ENCODE measurements around the gene YES1.

The YES1 gene

GRCh38 chr18:849021-849420, 37.0 kb upstream of the YES1 start:
- no peak overlapping the region for H3K27ac ChIP-seq (ENCODE audit: low read length)

DNA sequence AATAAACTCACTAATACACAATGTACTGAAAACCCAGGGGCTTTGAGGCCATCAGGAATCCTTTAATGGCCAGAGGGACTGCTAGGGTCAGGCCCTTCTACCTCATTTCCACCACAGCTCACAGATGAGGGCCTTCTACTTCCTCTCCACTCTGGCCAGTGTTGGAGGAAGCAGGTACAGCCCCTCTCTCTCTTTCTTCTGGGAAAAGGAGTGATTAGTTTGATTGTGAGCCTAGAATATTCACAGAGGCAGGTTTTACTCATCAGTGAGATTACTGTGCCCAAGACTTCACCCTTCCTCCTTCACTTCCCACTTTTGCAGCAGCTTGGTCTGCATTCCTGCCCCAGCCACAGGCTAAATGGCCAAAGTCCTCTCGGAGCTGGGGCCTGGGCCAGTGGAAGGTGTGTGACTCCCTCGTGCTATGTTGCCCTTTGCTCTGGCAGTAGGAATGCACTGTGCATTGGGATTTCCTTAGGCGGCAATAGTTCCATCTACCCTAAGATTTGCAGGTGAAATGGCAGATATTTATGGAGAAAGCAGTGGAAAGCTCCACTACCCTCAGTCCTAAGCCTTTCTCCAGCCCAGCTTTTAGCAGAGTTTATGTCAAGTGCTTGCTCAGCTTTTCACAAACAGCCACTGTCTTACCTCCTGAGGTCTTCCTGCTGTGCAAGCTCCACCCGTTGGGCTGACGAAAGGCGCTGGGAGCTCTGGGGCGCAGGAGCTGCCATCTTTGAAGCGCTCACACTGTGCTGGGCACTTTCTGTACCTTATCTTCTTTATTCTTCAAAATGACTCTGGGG, 36.2 kb upstream of the YES1 start:
- H3K4me2 ChIP-seq (ENCODE audit: low read length), result no peak overlapping the region
- no peak overlapping the region for H3K27ac ChIP-seq (ENCODE audit: low read length)
- no peaks in the 10 kb centered on the region for H3K4me1 ChIP-seq (ENCODE audit: low read length)
- no peaks in the 10 kb centered on the region for H4K20me1 ChIP-seq (ENCODE audit: insufficient read depth, low read length)
- H3K36me3 ChIP-seq (replicated peaks; ENCODE audit: low read depth, low read length), result no peaks in the 10 kb centered on the region
- H3K4me3 ChIP-seq (ENCODE audit: low read length), result no peak overlapping the region
- TF ChIP-seq CTCF (IDR thresholded peaks at IDR 0.05; ENCODE audit: low read depth, low read length) (no peak), EZH2phosphoT487 (IDR thresholded peaks at IDR 0.05; ENCODE audit: low read depth) (no peak)
- no peak overlapping the region for H2AFZ ChIP-seq (ENCODE audit: low read depth, low read length)
- H3K79me2 ChIP-seq (ENCODE audit: low read length), result no peaks in the 10 kb centered on the region
- no peaks in the 10 kb centered on the region for H3K9me3 ChIP-seq (ENCODE audit: insufficient read depth, low read length)
- no peak overlapping the region for H3K9ac ChIP-seq (ENCODE audit: low read length)
- no peaks in the 10 kb centered on the region for H3K27me3 ChIP-seq (ENCODE audit: low read depth, low read length)

More at GRCh38 chr18:849021-849420, 37.0 kb upstream of the YES1 start:
- Histone ChIP-seq H4K20me1 (ENCODE audit: insufficient read depth, low read length) (no peaks in the 10 kb centered on the region), H2AFZ (ENCODE audit: low read depth, low read length) (no peak overlapping the region), H3K4me3 (ENCODE audit: low read length) (no peak overlapping the region), H3K4me2 (ENCODE audit: low read length) (no peak overlapping the region), H3K79me2 (ENCODE audit: low read length) (no peaks in the 10 kb centered on the region), H3K9ac (ENCODE audit: low read length) (no peak overlapping the region), H3K27me3 (ENCODE audit: low read depth, low read length) (no peaks in the 10 kb centered on the region), H3K36me3 (replicated peaks; ENCODE audit: low read depth, low read length) (no peaks in the 10 kb centered on the region), H3K9me3 (ENCODE audit: insufficient read depth, low read length) (no peaks in the 10 kb centered on the region), H3K4me1 (ENCODE audit: low read length) (no peaks in the 10 kb centered on the region)
- TF ChIP-seq EZH2phosphoT487 (IDR thresholded peaks at IDR 0.05; ENCODE audit: low read depth), result no peak
- TF ChIP-seq CTCF (IDR thresholded peaks at IDR 0.05; ENCODE audit: low read depth, low read length), result no peak

- H3K4me1 ChIP-seq (ENCODE audit: low read length), result no peaks in the 10 kb centered on the region
- H3K27me3 ChIP-seq (ENCODE audit: low read depth, low read length), result peaks cover 2% of the 10 kb centered on the region; the same call in 1 of the 2 replicates
- H4K20me1 ChIP-seq (ENCODE audit: insufficient read depth, low read length), result no peaks in the 10 kb centered on the region
- no peak overlapping the region for H3K4me3 ChIP-seq (ENCODE audit: low read length)
- no peaks in the 10 kb centered on the region for H3K36me3 ChIP-seq (replicated peaks; ENCODE audit: low read depth, low read length)
- H3K9ac ChIP-seq (ENCODE audit: low read length), result no peak overlapping the region
- H3K27ac ChIP-seq (ENCODE audit: low read length), result no peak overlapping the region
- no peaks in the 10 kb centered on the region for H3K9me3 ChIP-seq (ENCODE audit: insufficient read depth, low read length)
- H3K4me2 ChIP-seq (ENCODE audit: low read length), result no peak overlapping the region
- H3K79me2 ChIP-seq (ENCODE audit: low read length), result no peaks in the 10 kb centered on the region
- H2AFZ ChIP-seq (ENCODE audit: low read depth, low read length), result no peak overlapping the region
- TF ChIP-seq CTCF (IDR thresholded peaks at IDR 0.05; ENCODE audit: low read depth, low read length) (no peak), EZH2phosphoT487 (IDR thresholded peaks at IDR 0.05; ENCODE audit: low read depth) (no peak)
Observed at GRCh38 chr18:845152-845819, 33.2 kb upstream of the YES1 start.

DNA sequence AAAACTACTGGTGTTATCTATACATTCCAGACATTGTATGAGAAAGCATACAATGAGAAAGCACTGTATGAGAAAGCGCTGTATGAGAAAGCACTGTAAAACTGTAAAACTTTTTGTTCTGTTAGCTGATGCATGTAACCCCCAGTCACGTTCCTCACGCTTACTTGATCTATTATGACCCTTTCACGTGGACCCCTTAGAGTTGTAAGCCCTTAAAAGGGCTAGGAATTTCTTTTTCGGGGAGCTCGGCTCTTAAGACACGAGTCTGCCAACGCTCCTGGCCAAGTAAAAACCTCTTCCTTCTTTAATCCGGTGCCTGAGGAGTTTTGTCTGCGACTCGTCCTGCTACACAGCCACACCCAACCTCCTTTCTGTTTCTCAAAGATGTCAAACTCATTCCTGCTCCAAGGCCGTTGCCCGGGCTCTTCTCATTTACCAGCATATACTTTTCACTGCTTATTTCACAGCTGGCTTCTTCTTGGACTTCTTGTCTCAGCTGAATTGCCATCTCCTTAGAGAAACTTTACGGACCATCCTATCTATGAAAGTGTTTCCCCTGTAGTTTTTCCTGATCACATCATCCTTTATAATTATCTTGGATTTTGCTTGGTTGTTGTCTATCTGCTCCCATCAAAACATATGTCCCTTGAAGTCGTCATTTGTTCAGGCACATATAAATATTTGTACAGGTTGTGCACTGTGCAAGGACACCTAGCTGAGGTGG, 29.8 kb upstream of the YES1 start:
- H3K36me3 ChIP-seq (replicated peaks; ENCODE audit: low read depth, low read length), result no peaks in the 10 kb centered on the region
- peaks cover 2% of the 10 kb centered on the region; the same call in 1 of the 2 replicates for H3K27me3 ChIP-seq (ENCODE audit: low read depth, low read length)
- H3K4me1 ChIP-seq (ENCODE audit: low read length), result no peaks in the 10 kb centered on the region; the same call in 1 of the 2 replicates
- no peak overlapping the region for H3K9ac ChIP-seq (ENCODE audit: low read length)
- H3K9me3 ChIP-seq (ENCODE audit: insufficient read depth, low read length), result no peaks in the 10 kb centered on the region
- H3K27ac ChIP-seq (ENCODE audit: low read length), result no peak overlapping the region
- no peaks in the 10 kb centered on the region for H4K20me1 ChIP-seq (ENCODE audit: insufficient read depth, low read length)
- no peak overlapping the region for H3K4me3 ChIP-seq (ENCODE audit: low read length)
- H3K79me2 ChIP-seq (ENCODE audit: low read length), result no peaks in the 10 kb centered on the region
- no peak for TF ChIP-seq CTCF (IDR thresholded peaks at IDR 0.05; ENCODE audit: low read depth, low read length)
- no peak for TF ChIP-seq EZH2phosphoT487 (IDR thresholded peaks at IDR 0.05; ENCODE audit: low read depth)
- H3K4me2 ChIP-seq (ENCODE audit: low read length), result no peak overlapping the region
- no peak overlapping the region for H2AFZ ChIP-seq (ENCODE audit: low read depth, low read length)

Data from OCI-LY3 (cell line).